Cardiac muscle cell (in vitro differentiated cells and primary cell): ENCODE measurements around the gene DLL1. TPM values are rescaled to one million over a fixed set of nuclear protein-coding genes. Genes with fewer than 3 reads are reported as not detected.

ENCODE experiments used
- DNase-seq, 2 donors: peaks; one replicate each; pipeline versions ENCODE4 v3.0.0 to v3.0.0-alpha.2; 2010 to 2017; ENCODE audit warnings: low read depth in 1 of 2, low spot score in 1 of 2
- H3K27ac ChIP-seq: fragments of 200-600 bp; sonication (generic); 2 replicates; pipeline ENCODE4 v1.5.1; 2016
- H3K27me3 ChIP-seq: fragments of 200-600 bp; sonication (generic); 2 replicates; pipeline ENCODE4 v1.6.0; 2016; ENCODE audit warnings: control low read depth
- H3K36me3 ChIP-seq: fragments of 200-600 bp; sonication (generic); 2 replicates; pipeline ENCODE4 v1.5.1; 2016; ENCODE audit warnings: control low read depth
- H3K4me1 ChIP-seq: fragments of 200-600 bp; sonication (generic); 2 replicates; pipeline ENCODE4 v1.8.1; 2017; ENCODE audit warnings: low read depth, mild to moderate bottlenecking, mixed run types
- H3K4me3 ChIP-seq: fragments of 200-600 bp; sonication (generic); 2 replicates; pipeline ENCODE4 v1.5.1; 2016; ENCODE audit warnings: mild to moderate bottlenecking
- H3K9me3 ChIP-seq: fragments of 200-600 bp; sonication (generic); 2 replicates; pipeline ENCODE4 v1.5.1; 2017; ENCODE audit warnings: low read depth, mild to moderate bottlenecking, control low read depth
- CTCF ChIP-seq: IDR thresholded peaks from 2 replicates; pipeline ENCODE4 v1.5.1; 2012; ENCODE audit warnings: low read depth, mild to moderate bottlenecking, low read length
- polyA plus RNA-seq: library from polyadenylated mRNA; unstranded; fragments of >200 nt; fragmentation: Nextera tagmentation; extraction: Ambion mirVana; gene quantifications from 2 replicates; pipeline ENCODE4 v1.2.1, GENCODE V29; 2016
- total RNA-seq: library from RNA; depleted of rRNA; stranded (reverse); fragments of >200 nt; gene quantifications from 2 replicates; pipeline ENCODE4 v1.2.3, GENCODE V29; 2016

DLL1 gene
- total and polyA plus RNA-seq, 2 experiments from 2014 or later = 2.2 to 4.3 TPM

GRCh38 chr6:170279426-170279825, 11.5 kb downstream of the DLL1 start:
- Histone ChIP-seq H3K27ac (no peak overlapping the region), H3K27me3 (peaks cover 17% of the 10 kb centered on the region), H3K36me3 (no peaks in the 10 kb centered on the region), H3K9me3 (no peaks in the 10 kb centered on the region), H3K4me1 (no peaks in the 10 kb centered on the region), H3K4me3 (no peak overlapping the region)
- no peak for TF ChIP-seq CTCF
- DNase-seq = no peak

GRCh38 chr6:170278743-170279094, 12.2 kb downstream of the DLL1 start:
- no peaks in the 10 kb centered on the region for H3K9me3 ChIP-seq
- H3K27me3 ChIP-seq = peaks cover 17% of the 10 kb centered on the region
- H3K4me1 ChIP-seq = no peaks in the 10 kb centered on the region
- DNase-seq = no peak
- no peak for TF ChIP-seq CTCF
- no peaks in the 10 kb centered on the region for H3K36me3 ChIP-seq
- H3K4me3 ChIP-seq = no peak overlapping the region
- no peak overlapping the region for H3K27ac ChIP-seq

GRCh38 chr6:170277893-170278742, 12.8 kb downstream of the DLL1 start:
- DNase-seq = no peak

GRCh38 chr6:170276369-170277057, 14.4 kb downstream of the DLL1 start:
- Histone ChIP-seq H3K36me3 (no peaks in the 10 kb centered on the region), H3K4me1 (no peaks in the 10 kb centered on the region), H3K27ac (no peak overlapping the region), H3K4me3 (no peak overlapping the region), H3K27me3 (peaks cover 12% of the 10 kb centered on the region), H3K9me3 (no peaks in the 10 kb centered on the region)
- TF ChIP-seq CTCF = no peak
- peak in 1 of 2 donors; percentile 76 for DNase-seq

More at GRCh38 chr6:170277893-170278742, 12.8 kb downstream of the DLL1 start:
- H3K27me3 ChIP-seq = peaks cover 17% of the 10 kb centered on the region
- H3K4me3 ChIP-seq = no peak overlapping the region
- no peak overlapping the region for H3K27ac ChIP-seq
- H3K4me1 ChIP-seq = no peaks in the 10 kb centered on the region
- H3K36me3 ChIP-seq = no peaks in the 10 kb centered on the region
- H3K9me3 ChIP-seq = no peaks in the 10 kb centered on the region
- TF ChIP-seq CTCF = no peak

GRCh38 chr6:170274713-170275560, 15.9 kb downstream of the DLL1 start:
- no peak for TF ChIP-seq CTCF
- no peak for DNase-seq
- H3K27ac ChIP-seq = no peak overlapping the region

More at GRCh38 chr6:170274713-170275560, 15.9 kb downstream of the DLL1 start:
- Histone ChIP-seq H3K36me3 (no peaks in the 10 kb centered on the region), H3K4me1 (no peaks in the 10 kb centered on the region), H3K4me3 (no peak overlapping the region), H3K9me3 (no peaks in the 10 kb centered on the region), H3K27me3 (no peaks in the 10 kb centered on the region)
